HepG2 (cell line): ENCODE data around the gene LRRC25. TPM values are rescaled to one million over a fixed set of nuclear protein-coding genes. Genes with fewer than 3 reads are reported as not detected.

Experiments used
- ATAC-seq: fragments of 200-7000 bp; cut with Tn5 transposase; 3 replicates; pipeline ENCODE4 v1.9.1; 2020; ENCODE audit warnings: mild to moderate bottlenecking, moderate library complexity
- BruUV-seq: library from RNA; stranded (reverse); fragments of 400-500 nt; replicated peaks from 2 replicates; lab custom pipeline; 2021; lab: Mats Ljungman, UMichigan
- CTCF ChIA-PET: fragments of 300-600 bp; formaldehyde crosslinking; extraction: SDS; loops from one replicate; lab custom pipeline; 2021; ENCODE audit warnings: low total read pairs, inconsistent platforms, low intra/inter-chr PET ratio; lab: Yijun Ruan, JAX
- POLR2A ChIA-PET: fragments of 350-600 bp; sonication (Branson Sonifier 250); formaldehyde crosslinking; loops from one replicate; lab custom pipeline; 2020; ENCODE audit warnings: antibody characterized with exemption, inconsistent platforms; lab: Yijun Ruan, JAX
- DNase-seq: peaks from one replicate; pipeline ENCODE4 v3.0.0-alpha.2; 2015; ENCODE audit warnings: low spot score
- FAIRE-seq: peaks from 3 replicates; lab custom pipeline; 2011; peaks lifted over from hg19 to GRCh38; lab: Jason Lieb, UNC
- H2AFZ ChIP-seq: one replicate; pipeline ENCODE4 v1.6.1; 2011; ENCODE audit warnings: low read length, inconsistent platforms
- H3K27ac ChIP-seq: fragments of 300-600 bp; 3 replicates; pipeline ENCODE4 v1.8.0; 2011; ENCODE audit warnings: mixed run types, mild to moderate bottlenecking, mixed read lengths, low read length, inconsistent platforms; ENCODE audit not compliant: insufficient read depth; ENCODE audit errors: extremely low read length
- H3K27me3 ChIP-seq, 2 experiments: fragments of 200-600 bp in 1 of 2; 2 replicates in 1 of 2; 3 replicates in 1 of 2; pipeline versions ENCODE4 v1.6.0 to v1.8.0; 2011; ENCODE audit warnings: low read length in 2 of 2, mild to moderate bottlenecking in 2 of 2, moderate library complexity in 2 of 2, inconsistent platforms in 1 of 2; ENCODE audit not compliant: insufficient read depth in 2 of 2, control insufficient read depth in 1 of 2
- H3K36me3 ChIP-seq, 2 experiments: fragments of 200-600 bp in 1 of 2; replicated peaks in 1 of 2; 2 replicates in 1 of 2; 3 replicates in 1 of 2; pipeline versions ENCODE4 v1.5.1 to v1.8.0; 2011; ENCODE audit warnings: low read length in 2 of 2, inconsistent platforms in 1 of 2; ENCODE audit not compliant: insufficient read depth in 2 of 2, control insufficient read depth in 1 of 2
- H3K4me1 ChIP-seq: 2 replicates; pipeline ENCODE4 v1.5.1; 2012; ENCODE audit warnings: low read length, inconsistent platforms; ENCODE audit not compliant: insufficient read depth
- H3K4me2 ChIP-seq: 2 replicates; pipeline ENCODE4 v1.6.0; 2011; ENCODE audit warnings: low read depth, low read length, inconsistent platforms
- H3K4me3 ChIP-seq, 3 experiments: fragments of 200-600 bp in 1 of 3; sonication (generic), shearing (Covaris generic) in 1 of 3; replicated peaks in 1 of 3; 2 replicates each; pipeline ENCODE4 v1.5.1; 2011 to 2016; ENCODE audit warnings: low read length in 3 of 3, inconsistent platforms in 2 of 3, low read depth in 2 of 3, mild to moderate bottlenecking in 2 of 3, control low read depth in 1 of 3, mixed read lengths in 1 of 3; ENCODE audit not compliant: insufficient read depth in 1 of 3
- H3K79me2 ChIP-seq: one replicate; pipeline ENCODE4 v1.6.1; 2011; ENCODE audit warnings: low read length, inconsistent platforms; ENCODE audit not compliant: insufficient read depth
- H3K9ac ChIP-seq: 2 replicates; pipeline ENCODE4 v1.6.0; 2011; ENCODE audit warnings: mild to moderate bottlenecking, low read depth, low read length, inconsistent platforms; ENCODE audit not compliant: insufficient read depth
- H3K9me3 ChIP-seq: 2 replicates; pipeline ENCODE4 v1.5.1; 2012; ENCODE audit warnings: mild to moderate bottlenecking, low read length
- H4K20me1 ChIP-seq: 2 replicates; pipeline ENCODE4 v1.6.0; 2011; ENCODE audit warnings: inconsistent platforms, mild to moderate bottlenecking, low read length, moderate library complexity; ENCODE audit not compliant: insufficient read depth
- ATAD3A ChIP-seq: sonication (generic); formaldehyde crosslinking; IDR thresholded peaks from 2 replicates; pipeline ENCODE4 v1.4.0; 2020; ENCODE audit warnings: missing genetic modification reagents
- CHD4 ChIP-seq: fragments of 200-600 bp; sonication (generic); IDR thresholded peaks from 2 replicates; pipeline ENCODE4 v1.7.0; 2017; ENCODE audit warnings: mild to moderate bottlenecking, low read length, borderline replicate concordance
- ELF3 ChIP-seq: IDR thresholded peaks from 2 replicates; pipeline ENCODE4 v1.6.1; 2016; ENCODE audit warnings: missing genetic modification reagents, missing compliant biosample characterization
- HOXD1 ChIP-seq: sonication (generic); formaldehyde crosslinking; IDR thresholded peaks from 2 replicates; pipeline ENCODE4 v1.5.0; 2020; ENCODE audit warnings: missing genetic modification reagents
- NBN ChIP-seq: fragments of 450-650 bp; conservative IDR thresholded peaks from 2 replicates; pipeline ENCODE4 v1.6.1; 2017
- NFE2L1 ChIP-seq: sonication (generic); formaldehyde crosslinking; IDR thresholded peaks from 2 replicates; pipeline ENCODE4 v1.4.0; 2020; ENCODE audit warnings: missing genetic modification reagents, mild to moderate bottlenecking, borderline replicate concordance
- ZMYM2 ChIP-seq: sonication (generic); formaldehyde crosslinking; IDR thresholded peaks from 2 replicates; pipeline ENCODE4 v1.8.0; 2022; ENCODE audit warnings: mild to moderate bottlenecking, missing genetic modification reagents
- ZNF121 ChIP-seq: sonication (generic); formaldehyde crosslinking; IDR thresholded peaks from 2 replicates; pipeline ENCODE4 v1.5.0; 2020; ENCODE audit warnings: mild to moderate bottlenecking, missing genetic modification reagents
- WGBS: methylation state at CpG from one replicate; pipeline ENCODE4 v1.1.6; 2017; ENCODE audit warnings: low lambda C conversion rate; 5-methylcytosine and 5-hydroxymethylcytosine counted together
- in situ Hi-C: cut with HindIII; loops from 2 replicates; pipeline ENCODE4 v1.10.0; 2017; ENCODE audit warnings: low pct_unique_long_range_greater_than_20kb; ENCODE audit not compliant: extremely low pct_ligation_motif_present
- intact Hi-C: fragments of 100-400 bp; cut with micrococcal nuclease; formaldehyde crosslinking; loops from one replicate; pipeline ENCODE4 v1.10.0; 2022; ENCODE audit not compliant: unreplicated experiment
- polyA plus RNA-seq, 8 experiments: library from polyadenylated mRNA; depleted of rRNA in 3 of 8; stranded (reverse) in 7 of 8; unstranded in 1 of 8; fragments of >200 nt; fragmentation: Illumina TruSeq in 4 of 8; extraction: Trizol in 4 of 8; gene quantifications; 2 replicates each; pipeline versions ENCODE4 v1.2.1 to v1.2.3, GENCODE V29; 2011 to 2016; ENCODE audit warnings: low read depth in 4 of 8, missing spikeins in 1 of 8, mixed read lengths in 1 of 8; ENCODE audit not compliant: insufficient read depth in 1 of 8
- total RNA-seq, 5 experiments: library from RNA; depleted of rRNA; stranded (reverse); fragments of >200 nt; fragmentation: Illumina TruSeq; extraction: Trizol; gene quantifications; 2 replicates each; pipeline ENCODE4 v1.2.3, GENCODE V29; 2016; ENCODE audit warnings: low read depth in 1 of 5
- TF ChIP-seq, protein P1 (sequence below): sonication (generic); formaldehyde crosslinking; IDR thresholded peaks from 2 replicates; pipeline ENCODE4 v1.5.0; 2020; ENCODE audit warnings: mild to moderate bottlenecking, missing genetic modification reagents
- TF ChIP-seq, protein P2 (sequence below): sonication (generic); formaldehyde crosslinking; IDR thresholded peaks from 2 replicates; pipeline ENCODE4 v1.8.1; 2023; ENCODE audit warnings: mild to moderate bottlenecking, missing genetic modification reagents
- TF ChIP-seq, protein P3 (sequence below): sonication (generic); formaldehyde crosslinking; IDR thresholded peaks from 2 replicates; pipeline ENCODE4 v1.5.1; 2020; ENCODE audit warnings: mild to moderate bottlenecking, missing genetic modification reagents

The LRRC25 gene
- total and polyA plus RNA-seq, 2 of the 13 experiments (the other 11 are each of a cell fraction or from before 2014, with no cell fraction given), result 0.13 to 0.53 TPM

DNA sequence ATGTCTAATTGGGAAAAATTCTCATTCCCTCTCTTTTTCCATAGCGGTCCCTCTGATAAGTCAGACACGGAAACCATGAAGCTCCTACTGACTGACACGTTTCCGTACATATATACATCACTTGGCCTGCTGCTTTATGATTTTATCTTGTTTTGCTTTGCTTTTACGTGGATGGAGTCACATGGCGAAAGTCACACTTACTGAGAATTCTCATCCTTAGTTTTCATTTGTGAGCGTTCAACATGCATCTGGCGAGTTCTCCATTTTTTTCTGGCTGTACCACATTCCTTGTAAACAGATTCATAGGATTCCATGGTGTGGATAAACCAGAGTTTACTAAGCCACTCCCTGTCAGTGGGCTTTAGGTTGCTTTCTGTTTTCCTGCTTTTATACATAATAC, 35.8 kb downstream of the LRRC25 start:
- Histone ChIP-seq H3K9ac (no peak overlapping the region), H3K9me3 (no peaks in the 10 kb centered on the region), H3K36me3 (peaks cover 22 to 61% of the 10 kb centered on the region in 2 experiments), H3K4me2 (no peak overlapping the region), H3K27me3 (no peaks in the 10 kb centered on the region; a peak in 1 of 5 replicates), H3K79me2 (peaks cover 5% of the 10 kb centered on the region), H4K20me1 (no peaks in the 10 kb centered on the region), H3K4me1 (peaks cover 65% of the 10 kb centered on the region), H2AFZ (no peak overlapping the region), H3K4me3 (no peak overlapping the region), H3K27ac (peak overlapping the region; percentile 13)
- FAIRE-seq, result no peak
- ChIA-PET POLR2A (interaction anchor here (4.9 to 17.4 kb wide), 2 partner anchors 12 to 24 kb away, joined by 56 to 514 read pairs; partner anchors contain the start of gene GDF15), CTCF (no interaction called here)
- intact Hi-C loops (no loop called here), in situ Hi-C loops (no loop called here)
- no peak for DNase-seq
- no TSS peak for BruUV-seq
- WGBS, result 96% methylated on average over 8 of the region's 8 CpGs
- TF ChIP-seq ATAD3A (CRISPR knock-in tag), result no peak
- no peak for TF ChIP-seq ZNF121
- no peak for TF ChIP-seq ELF3 (CRISPR knock-in tag)
- TF ChIP-seq, protein P1, sequence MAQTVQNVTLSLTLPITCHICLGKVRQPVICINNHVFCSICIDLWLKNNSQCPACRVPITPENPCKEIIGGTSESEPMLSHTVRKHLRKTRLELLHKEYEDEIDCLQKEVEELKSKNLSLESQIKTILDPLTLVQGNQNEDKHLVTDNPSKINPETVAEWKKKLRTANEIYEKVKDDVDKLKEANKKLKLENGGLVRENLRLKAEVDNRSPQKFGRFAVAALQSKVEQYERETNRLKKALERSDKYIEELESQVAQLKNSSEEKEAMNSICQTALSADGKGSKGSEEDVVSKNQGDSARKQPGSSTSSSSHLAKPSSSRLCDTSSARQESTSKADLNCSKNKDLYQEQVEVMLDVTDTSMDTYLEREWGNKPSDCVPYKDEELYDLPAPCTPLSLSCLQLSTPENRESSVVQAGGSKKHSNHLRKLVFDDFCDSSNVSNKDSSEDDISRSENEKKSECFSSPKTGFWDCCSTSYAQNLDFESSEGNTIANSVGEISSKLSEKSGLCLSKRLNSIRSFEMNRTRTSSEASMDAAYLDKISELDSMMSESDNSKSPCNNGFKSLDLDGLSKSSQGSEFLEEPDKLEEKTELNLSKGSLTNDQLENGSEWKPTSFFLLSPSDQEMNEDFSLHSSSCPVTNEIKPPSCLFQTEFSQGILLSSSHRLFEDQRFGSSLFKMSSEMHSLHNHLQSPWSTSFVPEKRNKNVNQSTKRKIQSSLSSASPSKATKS (CRISPR knock-in tag), result no peak
- no peak for ATAC-seq

DNA sequence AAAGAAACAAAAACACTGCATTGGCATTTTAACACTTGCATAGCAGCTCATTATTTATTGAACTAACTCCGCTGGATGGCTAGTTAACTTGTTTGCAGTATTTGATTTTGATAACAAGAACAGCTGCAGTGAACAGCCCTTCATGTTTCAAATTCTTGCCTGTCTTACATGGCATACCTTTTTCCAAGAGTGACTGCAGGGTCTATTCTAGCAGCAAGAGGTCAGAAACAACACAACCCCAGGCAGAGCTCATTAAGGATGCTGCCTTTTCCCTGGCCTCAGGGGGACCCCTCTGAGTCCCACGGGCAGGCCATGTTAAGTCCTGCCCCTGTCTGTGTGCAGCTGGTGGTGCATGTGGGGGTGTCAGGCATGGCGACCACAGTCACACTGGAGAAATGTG, 40.4 kb downstream of the LRRC25 start:
- Histone ChIP-seq H4K20me1 (no peaks in the 10 kb centered on the region), H3K36me3 (peaks cover 22 to 60% of the 10 kb centered on the region in 2 experiments), H3K27me3 (no peaks in the 10 kb centered on the region; a peak in 1 of 5 replicates), H3K9ac (no peak overlapping the region), H3K4me2 (no peak overlapping the region), H3K4me3 (no peak overlapping the region), H3K27ac (peak overlapping the region; percentile 32), H3K79me2 (no peaks in the 10 kb centered on the region), H2AFZ (no peak overlapping the region), H3K9me3 (no peaks in the 10 kb centered on the region), H3K4me1 (peaks cover 32% of the 10 kb centered on the region)
- no TSS peak for BruUV-seq
- peak; percentile 52 for ATAC-seq
- POLR2A ChIA-PET, result interaction anchor here (0.6 to 2.0 kb wide), 5 partner anchors 23 to 41 kb away, joined by 3 to 20 read pairs (median 4); partner anchors contain the start of gene GDF15
- intact Hi-C loops (no loop called here), in situ Hi-C loops (no loop called here)
- WGBS, result 100% methylated on average over 1 of the region's 3 CpGs
- CTCF ChIA-PET, result interaction anchor here (0.9 to 1.1 kb wide), 2 partner anchors 28 to 30 kb away, joined by 3 read pairs; partner anchors contain the start of gene GDF15
- no peak for FAIRE-seq
- no peak for DNase-seq
- peak; percentile 60; the same call in 1 of the 2 replicates for TF ChIP-seq ZMYM2 (CRISPR knock-in tag)
- no peak for TF ChIP-seq NBN
- TF ChIP-seq NFE2L1 (CRISPR knock-in tag), result 0 out of 2 replicates have a peak, but pooled peaks have one; percentile 39
- TF ChIP-seq CHD4, result 0 out of 2 replicates have a peak, but pooled peaks have one; percentile 47
- TF ChIP-seq HOXD1 (CRISPR knock-in tag), result no peak
- TF ChIP-seq, protein P2, sequence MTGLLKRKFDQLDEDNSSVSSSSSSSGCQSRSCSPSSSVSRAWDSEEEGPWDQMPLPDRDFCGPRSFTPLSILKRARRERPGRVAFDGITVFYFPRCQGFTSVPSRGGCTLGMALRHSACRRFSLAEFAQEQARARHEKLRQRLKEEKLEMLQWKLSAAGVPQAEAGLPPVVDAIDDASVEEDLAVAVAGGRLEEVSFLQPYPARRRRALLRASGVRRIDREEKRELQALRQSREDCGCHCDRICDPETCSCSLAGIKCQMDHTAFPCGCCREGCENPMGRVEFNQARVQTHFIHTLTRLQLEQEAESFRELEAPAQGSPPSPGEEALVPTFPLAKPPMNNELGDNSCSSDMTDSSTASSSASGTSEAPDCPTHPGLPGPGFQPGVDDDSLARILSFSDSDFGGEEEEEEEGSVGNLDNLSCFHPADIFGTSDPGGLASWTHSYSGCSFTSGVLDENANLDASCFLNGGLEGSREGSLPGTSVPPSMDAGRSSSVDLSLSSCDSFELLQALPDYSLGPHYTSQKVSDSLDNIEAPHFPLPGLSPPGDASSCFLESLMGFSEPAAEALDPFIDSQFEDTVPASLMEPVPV (CRISPR knock-in tag), result no peak
- TF ChIP-seq, protein P3, sequence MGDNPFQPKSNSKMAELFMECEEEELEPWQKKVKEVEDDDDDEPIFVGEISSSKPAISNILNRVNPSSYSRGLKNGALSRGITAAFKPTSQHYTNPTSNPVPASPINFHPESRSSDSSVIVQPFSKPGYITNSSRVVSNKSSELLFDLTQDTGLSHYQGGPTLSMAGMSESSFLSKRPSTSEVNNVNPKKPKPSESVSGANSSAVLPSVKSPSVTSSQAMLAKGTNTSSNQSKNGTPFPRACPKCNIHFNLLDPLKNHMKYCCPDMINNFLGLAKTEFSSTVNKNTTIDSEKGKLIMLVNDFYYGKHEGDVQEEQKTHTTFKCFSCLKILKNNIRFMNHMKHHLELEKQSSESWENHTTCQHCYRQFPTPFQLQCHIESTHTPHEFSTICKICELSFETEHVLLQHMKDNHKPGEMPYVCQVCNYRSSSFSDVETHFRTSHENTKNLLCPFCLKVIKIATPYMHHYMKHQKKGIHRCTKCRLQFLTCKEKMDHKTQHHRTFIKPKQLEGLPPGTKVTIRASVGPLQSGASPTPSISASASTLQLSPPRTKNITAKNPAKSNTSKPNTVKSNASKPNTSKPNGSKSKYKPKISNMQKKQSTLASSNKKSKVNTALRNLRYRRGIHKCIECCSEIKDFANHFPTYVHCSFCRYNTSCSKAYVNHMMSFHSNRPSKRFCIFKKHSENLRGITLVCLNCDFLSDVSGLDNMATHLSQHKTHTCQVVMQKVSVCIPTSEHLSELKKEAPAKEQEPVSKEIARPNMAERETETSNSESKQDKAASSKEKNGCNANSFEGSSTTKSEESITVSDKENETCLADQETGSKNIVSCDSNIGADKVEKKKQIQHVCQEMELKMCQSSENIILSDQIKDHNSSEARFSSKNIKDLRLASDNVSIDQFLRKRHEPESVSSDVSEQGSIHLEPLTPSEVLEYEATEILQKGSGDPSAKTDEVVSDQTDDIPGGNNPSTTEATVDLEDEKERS (CRISPR knock-in tag), result peak; percentile 86; the same call in 1 of the 2 replicates
